ENCODE results near the gene TOE1. TPM values are rescaled to one million over a fixed set of nuclear protein-coding genes. Genes with fewer than 3 reads are reported as not detected.

The TOE1 gene
- 25.7 and 28.4 TPM in 2 replicates for total RNA-seq

GRCh38 chr1:45339789-45340558 lies at the start of gene TOE1, which contains the start of gene MUTYH:
TOE1 (plus strand) TSS chr1:45340170; CDS start chr1:45340253, 83 bp downstream.
MUTYH (minus strand) TSS chr1:45340440; CDS start chr1:45334505, 5,935 bp downstream.

GRCh38 chr1:45326627-45327623 lies 13.0 kb upstream of the TOE1 start, which contains the start of gene HPDL:
HPDL (plus strand) TSS chr1:45326895; CDS start chr1:45327149, 254 bp downstream.

Other genes with a start within 250 kb of the TOE1 start
- 0.30 and 0.32 TPM in 2 replicates for gene ZSWIM5, start 133.6 kb upstream of the TOE1 start, total RNA-seq
- 5.2 and 6.1 TPM in 2 replicates for gene HPDL, start 13.3 kb upstream of the TOE1 start, total RNA-seq
- gene MUTYH, start 270 bp downstream of the TOE1 start, total RNA-seq: 15.6 and 16.3 TPM in 2 replicates
- 1.1 and 1.3 TPM in 2 replicates for gene TESK2, start 151.0 kb downstream of the TOE1 start, total RNA-seq
- 0.30 and 0.32 TPM in 2 replicates for gene CCDC163, start 159.9 kb downstream of the TOE1 start, total RNA-seq
- gene MMACHC, start 160.1 kb downstream of the TOE1 start, total RNA-seq: 0.61 and 0.97 TPM in 2 replicates
- gene PRDX1, start 181.7 kb downstream of the TOE1 start, total RNA-seq: 929 and 1,270 TPM in 2 replicates
- gene AKR1A1, start 210.7 kb downstream of the TOE1 start, total RNA-seq: 172 and 201 TPM in 2 replicates
- gene NASP, start 243.9 kb downstream of the TOE1 start, total RNA-seq: 81.2 and 126 TPM in 2 replicates

Measured in epithelial cell of umbilical artery (primary cell).